Activated CD4-positive, alpha-beta T cell treated with anti-CD3 and anti-CD28 coated beads, Interleukin-2, amount 50 U/mL, for 48 hours (primary cell): ENCODE measurements around the gene SKI.

ENCODE experiments used
- DNase-seq, 2 experiments: peaks; one replicate each; pipeline ENCODE4 v3.0.0-alpha.2; 2020

SKI gene

DNA sequence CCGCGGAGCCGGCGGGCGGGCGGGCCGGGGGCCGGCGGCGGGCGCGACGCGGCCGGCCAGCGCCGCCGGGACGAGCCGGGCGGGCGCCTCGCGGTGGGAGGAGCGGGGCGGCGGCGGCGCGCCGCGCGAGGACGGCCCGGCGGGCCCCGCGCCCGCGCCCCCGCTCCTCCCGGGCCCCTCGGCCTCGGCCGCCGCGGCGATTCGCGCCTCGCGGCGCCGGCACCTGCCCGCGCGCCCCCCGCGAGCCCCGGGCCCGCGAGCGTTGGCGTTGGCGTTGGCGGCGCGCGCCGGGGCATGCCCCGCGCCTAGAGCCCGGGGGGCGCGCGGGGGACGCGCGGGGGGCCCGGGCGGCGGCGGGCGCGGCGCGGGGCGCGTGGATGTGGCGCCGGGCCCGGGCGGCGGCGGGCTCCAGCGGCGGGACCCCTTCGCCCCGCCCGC lies at the start of gene SKI:
TSS of gene SKI (plus strand) at position 163 of the 438 bp plus-strand sequence. CDS start 448 bp downstream, outside the sequence.
- DNase-seq = no peak

DNA sequence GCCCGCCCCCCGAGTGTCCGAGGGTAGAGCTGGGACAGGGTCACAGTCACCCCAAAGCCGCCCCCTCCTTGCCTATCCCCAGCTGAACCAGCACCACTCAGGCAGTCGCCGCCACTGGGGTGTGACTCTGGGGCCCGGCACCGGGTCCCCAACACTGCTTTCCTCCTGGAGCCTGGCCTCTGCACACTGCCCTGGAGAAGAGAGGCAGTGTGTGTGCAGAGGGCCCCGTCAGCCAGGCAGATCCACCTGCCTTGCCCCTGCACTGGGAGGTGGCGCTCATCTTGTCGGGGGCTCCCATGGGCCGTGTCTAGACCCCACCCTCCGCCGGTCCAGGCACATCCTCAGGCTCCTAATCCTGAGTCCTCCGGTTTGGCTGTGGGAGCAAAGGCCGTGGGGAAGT lies 49.2 kb upstream of the SKI start:
- no peak for DNase-seq

DNA sequence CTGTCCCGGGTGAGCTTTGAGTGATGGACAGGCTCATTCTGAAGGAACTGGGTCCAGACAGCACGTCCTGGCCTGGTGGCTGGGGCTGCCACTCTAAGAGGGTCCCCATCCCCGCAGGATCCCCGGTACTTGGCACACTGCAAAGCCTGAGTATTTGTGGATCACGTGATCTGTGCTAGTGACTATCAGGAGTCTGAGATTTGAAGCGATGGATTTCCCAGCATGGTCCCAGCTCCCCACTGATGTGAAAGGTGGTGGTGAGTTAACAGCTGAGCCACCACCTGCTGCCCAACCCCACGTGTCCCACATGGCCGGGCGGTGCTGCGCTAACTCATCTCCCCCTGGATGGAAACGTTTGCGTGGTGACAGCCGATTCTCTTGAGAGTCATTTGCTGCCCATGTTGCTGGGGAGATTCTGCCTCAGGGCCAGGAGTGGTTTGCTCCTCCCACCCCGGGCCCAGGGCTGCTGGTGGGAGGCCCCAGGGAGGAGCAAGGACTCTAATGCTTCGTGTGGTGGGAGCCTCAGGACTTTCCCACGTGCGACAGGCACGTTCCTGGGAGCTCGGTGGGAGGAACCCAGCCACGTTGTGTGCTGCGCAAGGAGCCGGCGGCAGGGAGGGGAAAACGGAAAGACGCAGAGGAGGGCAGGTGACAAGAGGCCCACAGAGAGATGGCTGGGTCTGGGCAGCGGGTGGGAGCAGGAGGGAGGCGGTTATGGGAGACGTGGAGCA lies 48.7 kb upstream of the SKI start:
- no peak for DNase-seq

DNA sequence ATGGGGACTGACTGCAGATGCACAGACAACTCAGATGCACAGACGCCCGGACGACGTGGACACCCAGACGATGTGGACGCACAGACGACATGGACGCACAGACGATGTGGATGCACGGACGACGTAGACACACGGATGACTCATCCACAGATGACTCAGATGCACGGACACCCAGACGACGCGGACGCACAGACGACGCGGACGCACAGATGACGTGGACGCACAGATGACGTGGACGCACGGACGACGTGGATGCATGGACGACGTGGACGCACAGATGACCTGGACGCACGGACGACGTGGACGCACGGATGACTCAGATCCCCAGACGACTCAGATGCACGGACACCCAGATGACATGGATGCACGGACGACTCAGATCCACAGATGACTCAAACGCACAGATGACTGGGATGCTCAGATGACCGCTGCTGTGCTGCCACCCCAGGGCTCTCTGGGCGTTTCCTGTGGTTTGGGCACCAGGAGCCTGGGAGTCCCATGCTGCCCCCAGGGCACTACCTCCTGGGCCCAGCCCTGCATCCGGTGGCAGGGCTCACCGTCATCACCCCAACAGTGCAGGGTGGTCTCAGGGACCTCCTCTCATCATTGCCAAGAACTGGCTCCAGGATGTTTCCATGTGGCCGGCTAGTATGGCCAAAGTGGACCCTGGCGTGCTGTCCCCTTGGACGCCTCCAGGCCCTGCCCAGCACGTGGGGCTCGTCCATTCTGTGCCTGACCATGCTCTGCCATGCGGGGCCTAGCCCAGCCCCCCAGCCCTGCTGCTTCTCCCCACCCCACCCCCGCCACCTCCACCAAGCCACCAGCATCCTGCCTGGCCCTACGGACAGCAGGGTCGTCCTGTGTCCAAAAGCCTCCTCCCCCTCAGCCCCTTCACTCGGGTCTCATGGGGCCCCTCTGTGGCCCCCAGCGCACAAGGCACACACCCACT lies 47.5 kb upstream of the SKI start:
- DNase-seq = no peak

DNA sequence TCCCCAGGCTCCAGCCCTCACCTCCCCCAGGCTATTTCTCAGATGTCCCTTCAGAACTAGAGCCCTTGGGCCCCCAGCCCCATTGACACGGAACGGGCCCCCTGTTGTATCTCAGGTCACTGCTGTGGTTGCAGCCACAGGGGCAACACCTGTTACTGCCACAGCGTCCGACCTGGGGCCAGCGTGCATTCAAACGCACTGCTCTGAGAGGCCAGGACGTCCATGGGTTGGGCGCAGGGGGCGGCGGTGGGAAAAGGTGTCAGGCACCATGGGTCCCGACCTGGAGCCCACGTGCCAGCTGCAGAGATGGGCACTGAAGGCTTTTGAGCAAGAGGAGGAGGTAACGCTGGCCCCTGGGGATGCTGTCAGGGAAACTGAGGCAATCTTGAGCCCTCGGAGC lies 46.8 kb upstream of the SKI start:
- no peak for DNase-seq

DNA sequence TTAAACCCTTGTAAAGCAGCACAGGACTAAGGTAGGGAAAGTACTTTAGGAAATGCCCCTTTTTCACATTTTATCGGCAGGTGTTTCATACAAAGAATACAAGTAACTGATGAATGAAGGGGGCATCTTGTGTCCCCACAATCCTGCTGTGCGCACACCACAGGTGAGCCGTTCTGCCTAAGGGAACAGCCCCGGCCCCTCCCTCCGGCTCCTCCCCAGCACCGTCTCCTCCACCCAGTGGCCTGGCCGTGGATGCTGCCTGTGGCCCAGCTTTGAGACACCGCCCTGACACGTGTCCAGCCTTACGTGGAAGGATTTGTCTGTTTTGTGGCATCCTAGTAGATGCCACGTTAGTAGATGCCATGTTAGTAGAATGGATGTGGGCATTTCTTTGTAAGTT lies 46.4 kb upstream of the SKI start:
- DNase-seq = no peak

DNA sequence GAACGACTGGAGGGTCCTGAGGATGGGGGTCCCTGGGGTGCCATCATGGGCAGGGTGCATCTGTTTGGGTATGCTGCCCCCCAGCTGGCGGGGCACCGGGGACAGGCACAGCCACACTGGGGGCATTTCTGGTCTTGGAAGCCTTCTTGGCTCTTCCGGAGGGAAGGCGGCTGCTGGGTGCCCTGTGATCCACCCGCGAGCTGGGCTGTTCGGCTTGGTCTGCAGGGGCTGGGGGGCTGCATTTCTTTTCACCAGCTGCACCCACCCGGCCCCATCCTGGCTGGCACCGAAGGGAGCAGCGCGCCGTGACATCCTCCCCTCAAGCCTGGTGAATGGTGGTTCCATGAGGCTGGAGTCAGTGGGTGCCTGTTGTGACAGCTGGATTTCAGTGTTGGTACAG lies 45.7 kb upstream of the SKI start:
- no peak for DNase-seq

DNA sequence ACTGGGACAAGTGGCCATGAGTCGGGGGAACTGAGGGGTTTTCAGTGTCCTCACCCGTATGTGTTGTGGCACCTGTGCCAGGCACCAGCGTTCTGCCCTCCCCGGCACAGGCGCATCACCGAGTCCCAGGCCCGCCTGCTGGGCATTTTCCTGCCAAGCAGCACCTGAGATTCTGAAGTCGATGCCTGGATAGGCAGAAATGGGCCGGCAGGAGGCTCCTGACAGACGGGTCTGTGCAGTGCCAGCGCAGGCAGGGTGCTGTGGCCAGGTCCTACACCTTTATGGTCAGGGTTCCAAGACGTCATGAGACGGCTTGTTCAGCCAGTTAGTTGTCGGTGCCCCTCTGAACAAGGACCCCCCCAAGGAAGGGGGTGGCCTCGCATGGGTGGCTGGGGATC lies 44.2 kb upstream of the SKI start:
- DNase-seq = no peak

DNA sequence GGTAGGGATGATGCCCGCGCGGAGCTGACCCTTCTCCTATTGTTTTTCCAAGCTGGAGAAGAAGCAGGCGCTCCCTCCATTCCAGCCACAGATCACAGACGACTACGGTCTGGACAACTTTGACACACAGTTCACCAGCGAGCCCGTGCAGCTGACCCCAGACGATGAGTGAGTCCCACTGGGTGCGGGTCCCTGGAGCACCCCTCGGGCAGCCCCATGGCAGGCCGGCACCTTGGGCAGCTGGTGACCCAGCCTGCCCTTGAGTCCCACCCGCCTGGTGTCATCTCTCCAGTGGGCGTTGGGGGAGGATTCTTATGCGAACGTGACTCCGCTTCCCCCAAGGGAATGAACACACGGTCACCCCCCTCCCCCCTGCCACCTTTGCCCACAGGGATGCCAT lies 43.6 kb upstream of the SKI start:
- DNase-seq = no peak

DNA sequence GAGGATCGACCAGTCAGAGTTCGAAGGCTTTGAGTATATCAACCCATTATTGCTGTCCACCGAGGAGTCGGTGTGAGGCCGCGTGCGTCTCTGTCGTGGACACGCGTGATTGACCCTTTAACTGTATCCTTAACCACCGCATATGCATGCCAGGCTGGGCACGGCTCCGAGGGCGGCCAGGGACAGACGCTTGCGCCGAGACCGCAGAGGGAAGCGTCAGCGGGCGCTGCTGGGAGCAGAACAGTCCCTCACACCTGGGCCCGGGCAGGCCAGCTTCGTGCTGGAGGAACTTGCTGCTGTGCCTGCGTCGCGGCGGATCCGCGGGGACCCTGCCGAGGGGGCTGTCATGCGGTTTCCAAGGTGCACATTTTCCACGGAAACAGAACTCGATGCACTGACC lies 43.2 kb upstream of the SKI start:
- no peak for DNase-seq

DNA sequence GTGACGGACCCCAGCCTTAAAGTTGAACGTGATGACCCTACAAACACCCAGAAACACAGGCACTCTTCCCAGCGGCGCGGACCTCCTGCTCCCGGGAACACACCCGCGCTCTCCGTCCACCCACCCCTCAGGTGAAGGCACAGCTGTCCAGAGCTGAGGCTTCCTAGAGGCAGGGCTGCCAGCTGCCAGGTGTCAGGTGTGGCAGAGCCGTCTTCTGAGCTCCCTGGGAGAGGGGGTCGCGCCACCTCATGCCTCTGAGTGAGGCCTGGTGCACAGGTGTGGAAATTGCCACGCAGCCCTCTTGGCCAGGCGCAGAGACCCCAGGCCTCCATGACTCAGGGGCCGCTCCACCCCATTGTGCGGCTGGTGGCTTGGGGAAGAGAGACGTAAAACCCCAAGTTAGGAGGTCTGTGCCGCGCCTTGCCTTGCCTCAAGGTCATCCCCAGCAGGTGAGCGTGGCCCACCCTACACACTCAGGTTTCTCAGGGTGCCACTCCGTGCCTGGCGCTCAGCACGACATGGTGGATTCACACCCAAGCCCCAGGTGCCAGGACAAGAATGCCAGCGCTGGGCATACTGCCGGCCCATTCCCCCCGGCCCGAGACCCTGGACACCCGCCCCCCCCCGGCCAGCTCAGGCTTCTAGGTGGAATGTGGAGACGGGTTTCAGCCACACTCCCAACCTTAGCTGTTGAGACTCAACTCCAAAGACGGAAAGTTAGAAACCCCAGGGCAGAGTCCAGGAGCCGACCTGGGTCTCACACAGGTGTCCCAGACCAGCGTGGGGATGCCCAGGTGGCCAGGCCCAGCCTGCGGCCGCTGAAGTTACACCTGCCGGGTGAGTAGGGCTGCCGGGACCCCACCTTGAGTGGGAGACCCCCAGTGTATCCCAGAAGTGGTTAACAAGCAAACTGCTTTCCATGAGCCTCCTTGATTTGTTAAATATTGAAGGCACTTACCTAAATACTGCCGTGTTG lies 42.0 kb upstream of the SKI start:
- DNase-seq = no peak

DNA sequence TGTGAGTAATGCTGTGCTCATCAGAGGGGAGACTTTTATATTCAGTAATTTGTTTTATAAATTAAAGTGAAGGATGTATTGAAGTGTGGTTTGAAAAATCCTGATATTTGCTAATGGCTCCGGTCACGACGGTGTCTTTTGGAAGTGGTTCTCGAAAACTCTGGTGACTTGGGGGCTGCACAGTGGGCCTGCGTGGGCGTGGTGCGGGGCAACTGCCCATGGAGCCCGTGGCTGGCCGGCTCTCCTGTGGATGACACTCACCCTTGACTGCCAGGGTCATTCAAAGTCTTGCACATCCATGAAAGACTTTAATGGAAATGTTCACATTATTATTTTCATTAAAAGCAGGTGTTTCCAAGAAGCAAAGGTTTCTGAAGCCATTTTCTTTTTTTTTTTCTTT lies 41.2 kb upstream of the SKI start:
- DNase-seq = no peak

DNA sequence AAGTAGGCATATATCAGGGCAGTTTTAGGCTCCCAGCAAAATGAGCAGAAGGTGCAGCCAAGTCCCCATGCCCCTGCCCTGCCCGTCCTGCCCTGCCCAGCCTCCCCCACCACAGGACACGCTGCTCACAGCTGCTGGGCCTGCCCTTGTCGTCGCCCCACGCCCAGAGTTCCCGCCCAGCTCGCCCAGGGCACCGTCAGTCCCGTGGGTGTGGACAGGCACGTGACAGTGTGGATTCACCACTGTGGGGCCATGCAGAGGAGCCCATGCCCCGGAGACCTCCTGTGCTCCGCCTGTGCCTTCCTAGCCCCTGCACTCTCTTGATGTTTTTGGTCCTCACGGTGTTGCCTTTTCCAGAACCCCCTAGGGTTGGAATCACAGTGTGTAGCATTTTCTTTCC lies 40.5 kb upstream of the SKI start:
- no peak for DNase-seq

DNA sequence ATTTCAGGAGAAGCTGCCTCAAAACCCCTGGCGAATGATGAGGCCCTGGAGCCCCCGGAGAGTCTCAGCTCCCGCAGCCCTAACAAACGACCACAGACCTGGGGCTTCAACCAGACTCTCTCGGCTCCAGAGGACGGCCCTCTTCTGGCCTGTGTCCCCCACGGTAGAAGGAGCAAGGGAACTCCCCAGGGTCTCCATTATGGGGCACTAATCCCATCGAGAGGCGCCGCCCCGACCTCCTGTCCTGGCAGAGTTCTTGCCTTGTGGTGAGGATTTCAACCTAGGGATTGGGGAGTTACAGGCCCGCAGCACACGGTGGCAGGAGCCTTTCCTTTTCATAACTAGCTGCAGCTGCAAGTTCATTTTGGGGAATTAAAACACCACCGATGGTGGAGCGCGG lies 39.8 kb upstream of the SKI start:
- DNase-seq = no peak

DNA sequence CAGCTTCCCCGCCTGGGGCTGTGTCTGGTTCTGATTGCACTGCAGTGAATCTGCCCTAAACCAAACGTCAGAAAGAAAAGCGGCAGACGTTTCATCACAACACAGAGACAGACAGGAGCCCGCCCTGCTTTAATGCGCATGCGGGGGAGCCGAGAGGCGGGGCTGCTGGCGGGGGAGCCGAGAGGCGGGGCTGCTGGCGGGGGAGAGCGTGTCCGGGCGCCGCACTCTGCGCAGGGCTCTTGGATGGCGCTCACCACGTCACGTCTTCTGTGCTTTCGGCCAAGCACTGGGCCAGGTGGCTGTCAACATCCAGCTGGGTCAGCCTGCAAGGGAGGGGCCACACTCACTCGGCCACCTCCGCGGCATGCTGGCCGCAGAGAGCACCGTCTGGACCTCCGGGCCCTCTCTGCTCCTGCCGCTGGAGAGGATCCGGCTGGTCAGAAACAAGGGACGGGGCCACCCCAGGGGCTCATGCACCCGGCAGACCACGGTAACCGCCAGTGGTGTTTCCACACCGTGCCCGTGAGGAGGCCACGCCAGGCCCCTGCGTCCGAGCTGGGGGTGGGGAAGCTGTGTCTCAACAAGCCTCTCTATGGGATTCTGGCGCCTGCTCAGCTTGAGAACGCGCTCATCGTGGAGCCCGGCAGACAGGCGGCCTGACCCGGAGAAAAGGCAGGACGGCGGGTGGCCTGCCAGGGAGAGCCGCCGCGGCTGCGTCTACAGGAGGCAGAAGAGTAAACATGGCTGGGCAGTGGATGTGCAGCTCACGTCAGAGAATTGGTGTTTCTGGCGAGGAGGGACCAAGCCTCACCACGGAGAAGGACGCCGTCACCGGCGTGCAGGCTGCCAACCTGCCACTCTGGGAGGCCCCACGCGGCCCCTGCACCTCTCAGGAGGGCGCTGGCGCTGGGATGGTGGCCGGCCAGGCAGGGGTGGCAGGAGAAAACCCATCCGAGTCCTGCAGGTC lies 38.4 kb upstream of the SKI start:
- DNase-seq = peak; percentile 89 to 91

DNA sequence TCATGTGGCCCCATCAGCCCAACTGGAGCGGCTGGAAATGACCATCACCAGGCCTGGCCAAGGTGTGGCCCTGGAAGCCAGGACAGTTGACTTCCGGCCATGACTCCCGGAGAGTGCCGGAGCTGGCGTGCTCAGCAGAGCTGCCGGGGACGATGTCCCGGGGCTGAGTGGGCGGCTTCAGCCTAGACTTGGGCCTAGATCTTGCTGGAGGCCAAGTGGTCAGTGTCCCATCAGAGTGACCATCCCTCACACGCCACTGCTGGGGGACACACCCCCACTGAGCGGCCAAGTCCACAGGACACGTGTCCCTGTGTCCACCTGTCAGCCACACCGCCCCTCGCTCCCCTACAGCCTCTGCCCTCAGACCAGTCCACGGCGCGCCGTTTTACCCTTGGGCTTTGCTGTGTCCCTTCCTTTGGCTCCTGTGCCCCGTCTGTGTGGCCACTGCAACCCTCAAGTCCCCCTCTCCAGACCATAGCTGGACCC lies 37.6 kb upstream of the SKI start:
- DNase-seq = no peak

DNA sequence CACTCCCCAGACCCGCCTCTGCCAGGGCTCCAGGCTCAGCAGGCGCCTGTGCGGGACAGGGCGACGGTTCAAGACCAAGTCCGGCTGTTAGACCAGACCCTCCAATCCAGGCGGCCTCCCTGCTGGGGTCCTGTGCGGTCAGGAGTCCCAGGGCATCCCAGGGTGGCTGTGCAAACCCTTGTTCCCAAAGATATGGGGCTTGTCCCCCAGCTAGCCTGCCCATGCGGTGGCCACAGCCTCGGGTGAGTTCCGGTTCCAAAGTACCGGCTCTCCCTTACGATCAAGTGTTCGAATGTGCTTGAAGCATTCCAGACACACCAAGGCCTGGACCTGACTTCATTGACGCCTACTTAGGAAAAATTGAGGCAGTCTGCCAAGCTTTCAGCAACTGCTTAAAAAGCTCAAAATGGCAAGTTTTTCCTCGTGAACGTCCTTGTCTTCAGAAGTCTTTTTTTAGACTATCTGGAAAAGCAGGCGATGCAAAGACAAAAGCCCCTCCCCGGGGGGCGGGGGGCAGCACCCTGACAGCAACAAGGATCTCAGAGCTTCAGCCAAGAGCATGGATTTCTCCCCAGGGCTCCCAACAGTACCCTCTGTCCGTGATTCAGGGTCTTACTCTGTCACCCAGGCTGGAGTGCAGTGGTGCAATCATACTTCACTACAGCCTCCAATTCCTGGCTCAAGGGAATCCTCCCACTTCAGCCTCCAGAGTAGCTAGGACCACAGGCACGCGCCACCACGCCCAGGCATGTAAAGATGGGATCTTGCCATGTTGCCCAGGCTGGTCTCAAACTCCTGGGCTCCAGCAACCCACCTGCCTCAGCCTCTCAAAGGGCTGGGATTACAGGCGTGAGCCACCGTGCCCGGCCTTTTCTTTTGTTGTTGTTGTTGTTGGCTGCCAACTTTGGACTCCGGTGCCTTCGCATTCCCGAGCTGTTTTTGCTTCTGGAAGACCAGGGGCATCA lies 35.8 kb upstream of the SKI start:
- DNase-seq = no peak

DNA sequence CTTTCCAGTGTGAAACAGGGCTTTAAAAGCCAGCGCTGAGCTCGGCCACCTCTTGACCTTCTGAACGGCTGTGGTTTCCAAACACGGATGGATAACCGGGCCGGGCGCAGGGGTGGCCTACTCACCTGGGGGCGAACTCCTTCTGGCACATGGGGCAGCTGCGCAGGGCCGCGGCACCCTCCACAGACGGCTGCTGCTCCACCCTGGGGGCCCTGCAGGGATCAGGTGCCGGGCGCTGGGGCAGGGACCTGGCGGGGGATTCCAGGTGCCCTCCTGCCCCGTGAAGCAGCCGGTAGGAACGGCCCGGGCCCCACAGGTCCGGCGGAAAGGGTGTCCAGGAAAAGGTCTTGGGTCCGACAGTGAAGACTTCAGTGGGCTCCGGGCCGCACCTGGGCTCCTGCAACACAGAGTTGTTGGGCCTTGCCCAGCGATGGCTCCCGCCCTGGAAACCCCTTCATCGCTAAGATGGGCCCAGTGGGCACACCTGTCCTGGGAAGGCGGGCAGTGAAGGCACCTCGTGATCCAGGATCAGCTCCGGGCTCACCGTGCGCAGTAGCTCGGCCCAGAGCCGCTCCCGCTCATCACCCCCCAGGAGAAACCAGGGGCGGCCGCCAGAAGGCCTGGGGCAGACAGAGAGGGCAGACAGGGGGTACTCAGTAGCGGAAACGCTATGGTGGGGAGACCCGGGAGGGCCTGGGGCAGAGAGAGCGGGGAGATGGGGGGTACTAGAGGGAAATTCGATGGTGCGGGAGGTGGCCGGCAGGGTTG lies 34.4 kb upstream of the SKI start:
- DNase-seq = no peak

DNA sequence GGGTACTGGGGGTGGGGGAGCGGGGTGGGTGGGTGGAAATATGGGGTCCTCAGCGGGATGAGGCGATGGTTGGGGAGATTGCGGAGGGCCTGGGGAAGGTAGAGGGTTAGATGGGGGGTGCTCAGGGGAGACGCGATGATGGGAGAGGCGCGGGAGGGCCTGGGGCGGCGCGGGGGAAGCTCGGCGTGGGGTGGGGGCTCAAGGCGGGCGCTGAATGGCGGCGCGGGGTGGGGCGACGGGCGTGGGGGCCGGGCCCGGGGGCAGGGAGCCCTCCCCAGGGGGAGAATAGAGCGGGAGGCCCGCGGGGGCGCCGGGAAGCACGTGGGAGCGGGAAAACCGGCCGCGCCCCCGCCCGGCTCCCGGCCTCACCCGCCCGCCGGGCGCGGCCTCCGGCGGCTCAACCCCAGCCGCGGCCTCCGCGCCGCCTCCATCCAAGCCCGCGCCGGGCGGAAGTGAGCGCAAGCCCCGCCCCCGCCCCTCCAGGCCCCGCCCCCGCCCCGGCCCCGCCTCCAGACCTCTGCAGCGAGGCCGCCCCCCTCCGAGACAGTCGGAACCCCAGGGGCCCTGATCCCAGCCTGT lies 33.7 kb upstream of the SKI start, which contains the start of gene FAAP20:
TSS of gene FAAP20 (minus strand) at position 454 of the 579 bp plus-strand sequence. CDS start at position 431, 23 bp downstream.
- peak in 1 of 2 experiments; percentile 74 for DNase-seq
